Fibroblast of gingiva (primary cell): ENCODE results near the gene MRPL33.

Experiments
- DNase-seq: peaks from one replicate; pipeline ENCODE4 v3.0.0-alpha.2; 2011; ENCODE audit warnings: low read depth

MRPL33 gene

DNA sequence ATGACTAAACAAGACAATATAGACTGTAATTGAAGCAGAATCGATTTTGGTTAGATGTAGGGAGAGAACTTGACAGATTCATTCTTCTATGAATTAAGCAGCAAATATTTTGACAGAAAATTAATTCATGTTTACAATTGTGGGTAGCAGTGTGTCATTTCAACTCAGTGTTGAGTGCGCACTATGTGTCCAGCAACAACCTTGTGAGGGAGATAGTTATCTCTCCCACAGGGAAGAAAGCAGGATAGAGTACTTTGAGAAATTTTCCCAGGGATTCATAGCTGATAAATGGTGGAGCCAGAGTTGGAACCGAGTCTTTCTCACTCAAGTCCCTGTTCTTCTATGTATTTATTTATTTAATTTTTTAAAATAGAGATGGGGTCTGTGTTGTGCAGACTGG lies 5.2 kb downstream of the MRPL33 start:
- DNase-seq = no peak

DNA sequence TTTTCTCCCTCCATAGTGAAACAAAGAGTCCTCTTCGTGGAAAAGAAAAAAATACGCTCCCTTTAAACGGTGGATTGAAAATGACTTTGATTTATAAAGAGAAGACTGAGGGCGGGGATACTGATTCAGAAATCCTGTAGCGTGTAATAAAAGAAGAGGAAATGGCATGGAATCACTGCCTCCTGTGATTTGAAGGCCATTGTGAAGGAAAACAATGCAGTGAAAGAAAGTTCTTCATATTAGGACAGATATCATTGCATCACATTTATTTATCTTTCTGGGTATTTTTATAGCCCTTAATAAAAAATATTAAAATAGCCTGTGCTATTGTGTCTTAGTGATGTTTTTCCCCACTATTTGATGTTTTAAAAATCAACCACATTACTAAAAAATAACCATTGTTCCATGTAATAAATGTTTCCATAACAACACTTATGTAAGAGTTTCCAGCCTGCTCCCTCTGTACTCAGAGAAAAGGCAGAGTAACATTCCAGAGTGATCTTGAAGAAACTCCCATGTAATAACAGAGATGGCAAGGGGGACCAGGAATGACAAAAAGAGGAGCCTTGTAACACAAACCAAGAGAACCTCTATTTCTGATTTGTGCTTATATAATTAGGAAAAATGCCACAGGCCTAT lies 8.0 kb downstream of the MRPL33 start:
- no peak for DNase-seq

DNA sequence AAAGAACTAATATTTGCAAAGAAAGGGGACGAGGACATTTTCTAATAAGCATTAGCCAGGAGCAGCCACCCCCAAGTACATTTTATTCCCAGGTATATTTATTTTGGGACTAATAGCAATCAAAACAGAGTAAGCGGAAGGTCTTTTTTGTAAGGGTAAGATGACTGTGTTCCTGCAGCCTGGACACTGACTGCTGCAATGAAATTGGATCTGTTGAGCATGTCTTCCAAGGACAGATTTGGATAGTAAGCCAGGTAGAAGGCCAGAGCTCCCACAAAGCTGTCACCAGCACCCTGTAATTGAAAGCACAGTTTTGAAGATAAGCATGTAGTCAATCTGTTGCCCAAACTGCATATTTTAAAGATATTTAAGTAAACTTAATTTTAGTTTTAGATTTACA lies 10.0 kb downstream of the MRPL33 start:
- no peak for DNase-seq

DNA sequence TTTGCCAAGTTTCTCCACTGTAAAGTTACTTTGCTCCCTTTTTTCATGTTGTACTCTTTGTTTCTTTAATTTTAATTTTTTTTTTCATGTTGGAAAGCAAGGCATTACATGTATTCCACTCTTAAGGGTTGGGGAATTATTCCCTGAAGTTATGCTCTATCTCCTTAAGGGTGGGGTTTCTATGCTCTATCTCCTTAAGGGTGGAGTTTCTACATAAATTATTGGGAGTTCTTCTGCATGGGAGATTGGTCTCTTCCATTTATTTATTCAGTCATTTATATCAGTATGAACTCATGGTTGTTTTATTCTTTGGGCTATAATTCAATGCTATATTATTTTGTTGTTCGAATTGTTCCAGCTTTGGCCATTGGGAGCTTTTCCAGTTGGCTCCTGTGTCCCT lies 11.2 kb downstream of the MRPL33 start:
- DNase-seq = no peak

DNA sequence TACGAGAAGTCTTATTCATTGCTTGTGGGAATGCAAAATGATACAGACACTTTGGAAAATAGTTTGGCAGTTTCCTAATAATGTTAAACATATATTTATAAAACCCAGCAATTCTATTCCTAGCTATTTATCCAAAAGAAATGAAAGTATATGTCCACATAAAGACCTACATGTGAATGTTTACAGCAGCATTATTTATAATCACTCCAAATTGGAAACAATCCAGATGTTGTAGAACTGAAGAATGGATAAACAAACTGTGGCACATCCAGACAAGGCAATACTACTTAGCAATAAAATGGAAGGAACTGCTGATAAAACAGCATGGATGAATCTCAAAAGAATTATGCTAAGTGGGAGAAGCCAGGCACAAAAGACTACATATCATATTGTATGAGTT lies 19.3 kb downstream of the MRPL33 start:
- DNase-seq = no peak

DNA sequence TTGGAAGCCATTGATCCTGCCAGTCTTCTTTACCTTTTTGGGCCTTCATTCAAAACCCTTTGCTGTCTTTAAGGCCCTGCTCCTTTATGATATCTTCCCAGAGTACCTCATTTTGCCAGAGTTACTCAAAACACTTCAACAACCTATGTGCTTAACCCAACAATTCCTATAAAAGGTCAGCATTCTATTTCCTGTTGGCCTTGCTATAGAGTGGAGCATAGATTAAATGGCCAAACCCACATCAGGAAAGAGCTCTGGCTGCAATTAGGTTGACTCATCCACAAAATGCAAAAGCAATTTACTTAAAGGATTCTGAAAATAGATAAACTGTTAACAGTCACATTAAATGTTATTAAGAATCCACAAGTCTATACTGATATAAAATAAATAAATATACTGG lies 21.2 kb downstream of the MRPL33 start:
- DNase-seq = peak; percentile 30

DNA sequence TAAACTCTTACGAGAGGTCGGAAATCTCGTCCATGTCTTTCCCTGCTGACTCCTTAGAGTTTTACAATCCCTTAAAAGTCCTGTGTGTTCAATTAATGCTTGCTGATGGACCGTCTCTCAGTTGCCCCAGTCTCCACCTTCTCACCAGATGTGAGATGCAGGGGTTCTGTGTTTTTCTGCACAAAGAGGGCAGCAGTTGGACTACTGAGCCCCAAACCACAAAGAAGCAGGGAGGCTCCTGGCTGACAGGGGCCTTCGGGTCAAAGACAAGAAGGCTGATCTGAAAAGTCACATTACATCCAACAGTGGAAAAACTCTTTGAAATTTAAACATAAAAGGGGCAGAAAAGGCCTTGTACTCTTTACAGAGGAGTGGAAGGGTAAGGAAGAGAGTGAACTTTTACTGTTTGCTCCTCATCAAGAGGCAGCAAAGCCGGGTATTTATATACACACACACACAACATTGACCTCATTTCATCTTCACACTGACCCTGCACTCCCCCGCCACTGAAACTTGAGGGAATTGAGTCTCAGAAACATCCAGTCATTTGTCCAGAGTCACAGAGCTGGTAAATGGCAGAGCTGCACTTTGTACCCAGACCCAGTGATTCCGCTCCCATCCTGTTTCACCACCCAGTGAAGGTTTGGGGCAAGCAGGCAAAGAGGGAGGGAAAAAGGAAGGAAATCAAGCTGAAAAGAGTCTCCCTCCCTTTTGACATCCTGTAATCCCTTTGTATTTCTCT lies 23.7 kb downstream of the MRPL33 start:
- no peak for DNase-seq

DNA sequence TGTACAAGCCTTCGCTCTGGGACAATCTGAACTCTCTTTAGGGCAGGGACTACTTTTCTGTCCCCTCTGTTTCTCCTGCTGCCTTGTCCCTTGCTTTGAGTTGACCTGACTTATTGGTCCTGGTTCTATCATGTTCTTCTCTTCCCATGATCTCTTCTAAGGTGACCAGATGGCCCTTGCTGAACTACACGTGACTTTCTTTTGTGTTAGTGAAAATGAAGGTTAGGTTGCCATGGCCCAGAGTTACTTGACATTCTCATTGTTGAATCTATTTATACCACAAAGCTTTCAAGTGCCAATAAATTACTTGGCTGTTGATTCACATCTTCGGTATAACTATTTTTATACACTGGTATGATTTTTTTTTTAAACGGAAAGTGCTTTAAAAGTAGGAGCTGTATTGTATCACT lies 24.4 kb downstream of the MRPL33 start:
- DNase-seq = peak; percentile 48

DNA sequence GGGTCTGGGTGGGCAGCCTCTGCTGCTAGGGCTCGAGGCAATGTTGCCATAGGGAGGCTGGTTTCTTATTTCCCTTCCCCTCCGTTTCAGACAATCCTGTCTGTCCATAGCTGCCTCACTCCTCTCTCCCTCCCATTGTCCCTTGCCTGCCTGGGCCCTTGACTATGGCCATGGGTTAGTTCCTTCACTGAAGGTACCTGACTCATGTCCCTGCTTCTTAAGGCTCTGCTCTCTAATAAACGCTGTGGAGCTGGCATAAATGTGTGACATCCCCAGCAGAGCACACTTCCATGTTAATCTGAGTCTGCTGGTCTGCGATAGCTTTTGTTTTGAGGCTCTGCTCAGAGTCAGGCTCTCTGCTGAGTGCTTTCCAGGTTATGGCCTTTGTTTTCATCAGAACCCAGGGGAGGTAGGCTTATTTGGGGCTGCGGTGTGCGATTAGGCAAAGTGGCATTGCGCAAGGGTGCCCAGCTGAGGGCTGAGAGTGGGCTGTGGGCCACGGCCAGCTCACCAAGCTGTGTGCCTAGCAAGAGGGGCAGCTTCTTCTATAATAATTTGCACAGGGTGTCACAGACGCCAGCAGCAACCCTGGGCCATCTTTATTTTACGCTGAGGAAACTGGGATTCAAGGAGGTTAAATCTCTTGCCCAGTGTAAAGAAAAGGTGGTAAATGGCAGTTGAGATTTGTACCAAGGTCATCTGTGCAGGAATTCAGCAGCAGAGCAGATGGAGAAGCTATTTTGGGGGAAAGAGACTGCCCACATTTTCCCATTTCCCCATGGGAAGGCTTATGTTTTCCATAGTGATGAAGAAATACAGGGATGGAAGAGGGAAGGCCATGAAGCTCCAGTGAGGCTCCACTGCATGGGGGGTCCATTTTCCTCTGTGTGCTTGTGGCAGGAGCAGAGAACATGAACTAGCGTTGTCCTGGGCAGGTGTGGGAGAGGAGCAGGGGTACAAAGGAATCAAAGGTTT lies 25.6 kb downstream of the MRPL33 start:
- peak; percentile 24 for DNase-seq

DNA sequence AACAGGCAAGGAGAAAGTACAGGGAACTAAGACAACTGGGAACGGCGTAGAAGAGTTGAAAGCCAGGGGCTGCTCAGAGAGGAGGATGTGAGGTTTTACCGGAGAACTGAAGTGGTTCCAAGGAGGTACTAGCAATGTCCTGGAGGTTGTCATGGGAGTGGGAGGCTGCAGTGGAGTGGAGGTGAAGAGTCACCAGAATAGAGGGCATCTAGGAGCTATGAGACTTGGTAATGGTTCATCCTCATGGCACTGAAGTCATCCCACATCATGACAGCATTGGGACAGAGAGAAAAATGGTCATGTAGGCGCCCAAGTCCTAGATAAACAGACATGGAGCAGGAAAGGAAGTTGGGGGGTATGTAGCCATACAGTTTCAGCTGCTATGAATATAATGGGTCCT lies 26.3 kb downstream of the MRPL33 start:
- no peak for DNase-seq

DNA sequence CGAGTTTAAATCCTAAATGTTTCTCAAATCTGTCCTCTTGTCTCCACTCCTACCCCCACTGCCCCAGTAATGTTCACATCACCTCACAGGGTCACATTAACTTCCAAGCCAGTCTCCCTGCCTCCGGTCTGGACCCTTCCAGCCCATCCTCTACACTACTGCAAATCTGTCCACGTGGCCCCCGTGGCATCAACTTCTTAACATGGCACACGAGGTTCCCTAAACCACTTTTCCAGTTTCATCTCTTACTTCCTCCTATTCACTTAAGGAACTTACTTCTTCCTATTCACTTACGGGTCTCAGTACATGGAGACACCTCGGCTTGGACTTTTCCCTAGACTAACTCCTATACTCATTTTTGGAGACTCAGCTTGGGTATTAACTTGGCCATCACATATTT lies 27.0 kb downstream of the MRPL33 start:
- no peak for DNase-seq

DNA sequence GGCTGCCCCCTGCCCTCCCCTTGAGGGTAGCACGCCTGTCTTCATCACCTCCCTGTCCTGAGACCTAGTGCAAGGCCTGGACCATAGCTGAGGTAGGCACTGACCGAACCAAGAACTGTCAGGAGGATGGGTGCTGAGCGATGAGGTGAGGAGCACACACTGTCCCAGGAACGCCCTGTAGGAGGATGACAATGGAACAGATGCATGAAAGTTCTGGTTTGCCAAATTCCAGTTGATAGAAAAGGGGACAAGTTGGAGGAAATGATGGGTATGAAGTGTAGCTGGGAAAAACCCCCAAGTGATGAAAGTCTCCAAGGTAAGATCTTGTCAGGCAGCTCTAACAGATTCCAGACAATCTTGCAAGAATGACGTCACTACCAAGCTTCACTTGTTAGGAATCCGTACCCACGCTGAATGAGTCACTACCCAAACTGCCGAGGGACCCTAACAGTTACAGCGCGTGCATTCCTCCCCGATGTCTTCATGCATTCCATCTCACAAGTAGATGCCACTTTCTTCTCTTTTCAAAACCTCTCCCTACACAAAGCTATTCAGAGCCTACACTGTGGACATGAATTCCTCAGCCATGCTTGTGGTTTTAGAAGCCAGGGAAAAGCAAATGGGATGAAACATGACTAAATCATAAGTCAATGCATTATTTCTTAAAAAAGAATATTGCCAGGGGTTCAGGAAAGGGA lies 27.6 kb downstream of the MRPL33 start:
- peak; percentile 100 for DNase-seq

DNA sequence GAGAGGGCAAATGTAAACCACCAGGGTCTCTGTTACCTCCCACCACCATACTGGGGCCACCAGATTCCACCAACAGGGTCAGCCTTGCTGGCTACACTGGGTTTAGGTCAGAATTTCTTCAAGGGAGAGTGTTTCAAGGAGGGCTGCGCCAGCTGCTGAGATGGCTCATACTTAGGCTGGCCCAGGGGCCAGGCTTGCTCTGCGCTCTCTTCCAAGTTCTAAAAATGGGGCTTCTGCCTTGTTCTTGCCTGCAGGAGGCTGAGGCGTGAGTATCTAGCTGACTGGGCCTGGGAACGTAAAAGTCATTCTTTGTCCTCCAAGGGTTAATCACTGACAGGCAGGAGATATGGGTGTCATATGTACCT lies 28.1 kb downstream of the MRPL33 start:
- DNase-seq = no peak

DNA sequence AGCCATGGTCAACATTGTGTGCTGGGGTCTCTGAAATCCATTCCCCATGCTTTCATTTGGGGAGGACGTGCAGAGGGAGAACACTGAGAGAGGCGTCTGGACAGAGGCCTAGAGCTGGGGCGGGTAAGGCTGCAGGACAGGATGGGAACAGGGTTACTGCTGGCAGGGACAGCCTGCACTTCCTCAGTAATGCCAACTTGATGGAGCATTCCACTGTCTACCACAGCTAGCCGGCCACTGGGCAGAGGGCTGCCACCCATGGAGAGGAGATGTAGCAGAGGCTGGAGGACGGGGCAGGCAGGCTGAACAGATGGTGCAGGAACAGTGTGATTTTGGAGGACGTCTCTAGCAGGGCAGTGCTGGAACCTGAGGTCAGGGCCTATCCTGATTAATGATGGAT lies 29.3 kb downstream of the MRPL33 start:
- no peak for DNase-seq

DNA sequence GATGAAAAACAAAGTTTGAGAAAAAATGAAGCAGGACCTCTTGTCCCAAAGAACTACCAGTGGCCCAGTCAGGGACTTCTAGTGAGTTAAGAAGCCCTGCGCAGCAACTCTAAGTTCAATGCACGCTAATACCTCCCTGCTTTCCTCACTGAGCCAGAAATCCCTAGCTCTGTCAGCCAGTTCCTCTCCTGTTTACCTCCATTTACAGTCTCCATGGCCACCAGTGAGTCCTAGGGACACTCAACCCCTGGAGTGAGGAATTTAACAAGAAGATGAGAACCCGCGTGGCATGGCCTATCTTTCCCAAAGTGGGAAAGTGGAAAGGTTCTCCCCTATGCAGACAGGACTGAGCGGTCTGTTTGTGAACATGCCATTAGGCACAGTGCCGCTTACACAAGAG lies 31.0 kb downstream of the MRPL33 start:
- no peak for DNase-seq

DNA sequence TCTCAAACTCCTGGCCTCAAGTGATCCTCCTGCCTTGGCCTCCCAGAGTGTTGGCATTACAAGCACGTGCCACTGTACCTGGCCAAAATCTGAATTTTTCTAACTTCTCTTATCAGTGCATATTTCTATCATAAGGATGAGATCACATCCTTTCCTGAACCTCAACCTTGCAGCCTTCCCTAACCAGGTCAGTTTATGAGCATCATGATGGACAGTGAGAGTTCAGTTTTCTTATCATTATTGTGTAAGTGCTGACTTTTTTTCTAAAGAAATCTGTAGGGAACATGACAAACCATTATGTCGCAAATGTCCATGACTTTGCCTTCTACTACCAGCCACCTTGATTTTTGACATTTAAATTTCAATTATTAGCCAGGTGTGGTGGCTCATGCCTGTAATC lies 31.5 kb downstream of the MRPL33 start:
- no peak for DNase-seq

DNA sequence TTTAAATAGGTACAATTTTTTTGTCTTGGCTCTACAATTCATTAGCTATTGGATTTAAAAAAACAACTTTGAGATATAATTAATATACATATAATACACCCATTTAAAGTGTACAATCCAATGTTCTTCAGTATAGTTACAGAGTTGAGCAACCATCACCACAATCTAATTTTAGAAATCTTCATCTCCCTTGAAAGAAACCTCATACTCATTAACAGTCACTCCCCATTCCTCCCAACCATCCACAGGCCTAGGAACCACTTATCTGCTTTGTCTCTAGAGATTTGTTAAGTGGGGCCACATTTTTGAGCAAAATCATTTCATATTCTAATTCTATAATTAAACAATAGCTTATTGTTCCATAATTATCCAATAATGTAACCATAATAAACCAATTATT lies 32.6 kb downstream of the MRPL33 start:
- peak; percentile 42 for DNase-seq

DNA sequence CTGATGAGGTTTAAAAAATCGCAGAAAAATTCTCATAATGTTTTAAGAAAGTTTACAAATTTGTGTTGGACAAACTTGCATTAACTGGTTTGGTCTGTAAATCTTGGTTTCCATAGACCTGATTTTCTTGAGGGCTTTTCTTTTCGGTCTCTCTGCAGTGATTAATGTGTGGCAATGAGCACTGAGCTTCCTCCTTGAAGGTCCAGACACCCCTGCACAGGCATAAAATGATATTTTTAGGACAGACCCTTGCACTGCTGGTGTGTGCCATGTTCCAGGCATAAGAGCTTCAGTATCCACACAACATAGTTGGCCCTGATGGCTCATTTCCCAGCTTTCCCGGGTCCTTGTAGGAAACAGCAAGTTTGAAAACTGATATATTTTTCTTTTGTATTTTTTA lies 33.7 kb downstream of the MRPL33 start:
- DNase-seq = no peak

DNA sequence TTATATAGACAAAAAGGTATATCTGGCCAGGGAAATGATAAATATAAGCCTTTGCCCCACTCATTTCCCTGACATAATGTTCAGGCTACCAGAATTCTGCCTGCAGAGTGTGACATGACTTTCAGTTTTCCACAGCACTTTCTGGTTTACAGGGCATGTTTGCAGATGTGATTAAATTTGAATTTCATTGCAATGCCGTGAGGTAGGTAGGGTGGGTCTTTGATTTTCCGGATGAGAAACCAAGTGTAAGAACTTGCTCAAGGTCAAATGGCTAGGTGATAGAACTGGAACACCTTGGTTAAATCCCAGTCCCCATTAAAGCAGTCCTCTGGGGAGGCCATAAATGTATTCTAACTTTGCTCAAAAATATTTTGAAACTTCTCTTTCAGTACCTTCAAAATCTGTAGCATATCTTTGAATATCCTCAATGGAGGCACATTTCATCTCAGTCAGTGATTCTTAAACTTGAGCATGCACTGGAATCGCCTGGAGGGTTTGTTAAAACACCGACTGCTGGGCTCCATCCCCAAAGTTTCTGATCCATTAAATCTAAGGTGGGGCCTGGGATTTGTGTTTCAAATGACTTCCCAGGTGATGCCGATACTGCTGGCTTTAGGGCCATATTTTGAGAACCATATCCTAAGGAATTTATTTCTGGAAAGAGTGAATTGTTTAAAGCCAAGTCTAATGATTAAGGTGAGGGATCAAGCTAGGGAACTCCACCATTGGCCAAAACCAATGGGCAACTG lies 35.0 kb downstream of the MRPL33 start:
- DNase-seq = no peak

DNA sequence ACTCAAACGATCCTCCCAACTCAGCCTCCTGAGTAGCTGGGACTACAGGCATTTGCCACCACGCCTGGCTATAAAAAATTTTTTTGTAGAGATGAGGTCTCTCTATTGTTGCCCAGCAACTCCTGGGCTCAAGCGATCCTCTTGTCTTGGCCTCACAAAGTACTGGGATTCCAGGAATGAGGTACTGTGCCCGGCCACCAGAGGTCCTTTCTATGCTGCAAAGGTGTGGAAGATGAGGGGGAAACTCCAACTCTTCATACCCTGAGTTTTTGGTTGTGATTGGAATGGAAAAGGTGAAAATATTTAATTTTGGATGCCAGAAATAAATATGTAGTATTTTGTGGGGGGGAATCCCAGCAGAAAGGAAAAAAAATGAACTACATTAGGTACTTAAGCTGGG lies 36.0 kb downstream of the MRPL33 start:
- no peak for DNase-seq

DNA sequence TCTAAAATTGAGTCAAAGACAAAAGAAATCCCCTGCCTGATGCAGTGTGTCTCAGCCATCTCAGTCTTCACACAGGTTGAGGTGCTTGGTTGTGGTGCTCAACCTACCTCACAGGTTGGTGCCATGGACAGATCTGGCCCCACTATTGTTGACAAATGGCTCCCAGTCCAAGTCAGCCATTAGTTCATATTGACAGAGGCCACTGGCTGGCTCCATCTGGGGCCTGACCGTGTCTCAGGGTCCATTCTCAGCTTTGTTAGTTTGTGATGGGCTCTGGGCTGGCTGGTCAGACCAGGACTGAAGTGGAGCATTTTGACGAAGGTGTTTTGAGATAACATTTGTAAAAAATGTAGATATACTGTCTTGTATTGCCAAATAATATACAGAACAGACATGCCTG lies 36.9 kb downstream of the MRPL33 start:
- no peak for DNase-seq

DNA sequence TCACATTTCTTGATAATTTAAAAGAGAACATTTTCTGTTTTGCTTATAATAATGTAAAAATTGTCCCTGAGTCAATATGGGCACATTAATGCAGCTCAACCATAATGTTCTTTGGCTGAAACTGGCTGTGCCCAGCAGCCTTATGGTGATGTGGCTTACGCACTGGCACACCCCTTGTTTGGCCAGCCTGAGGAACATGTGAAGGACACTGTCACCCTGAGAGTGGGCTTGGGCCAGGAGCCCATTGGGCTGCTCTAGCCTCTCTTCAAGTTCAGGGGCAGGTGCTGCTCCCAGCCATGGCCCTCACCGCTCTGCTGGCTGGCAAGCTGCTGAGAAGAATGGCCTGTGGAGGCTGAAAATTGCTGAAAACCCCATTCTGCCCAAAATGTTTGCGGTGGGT lies 37.5 kb downstream of the MRPL33 start:
- no peak for DNase-seq
